Vagina (tissue), 2 donors: ENCODE results near the gene OGFOD2. TPM values are rescaled to one million over a fixed set of nuclear protein-coding genes. Genes with fewer than 3 reads are reported as not detected.

Experiments
- DNase-seq, 2 donors: peaks; one replicate each; pipeline ENCODE4 v3.0.0-alpha.2; 2017; ENCODE audit errors: extremely low spot score in 2 of 2
- H3K27ac ChIP-seq: fragments of 200-600 bp; sonication (generic); one replicate; pipeline ENCODE4 v1.5.1; 2019
- H3K27me3 ChIP-seq: fragments of 200-600 bp; sonication (generic); one replicate; pipeline ENCODE4 v1.5.1; 2019
- H3K36me3 ChIP-seq, 2 donors: fragments of 200-600 bp; sonication (generic); one replicate each; pipeline ENCODE4 v1.5.1; 2017 to 2019
- H3K4me1 ChIP-seq: fragments of 200-600 bp; sonication (generic); one replicate; pipeline ENCODE4 v1.5.1; 2019
- H3K4me3 ChIP-seq, 2 donors: fragments of 200-600 bp; sonication (generic); 1 replicate in 1 of 2; 2 replicates in 1 of 2; pipeline ENCODE4 v1.5.1; 2016 to 2019
- H3K9me3 ChIP-seq: fragments of 200-600 bp; sonication (generic); one replicate; pipeline ENCODE4 v1.5.1; 2019
- POLR2A ChIP-seq, 2 donors: fragments of 450-650 bp; IDR thresholded peaks; one replicate each; pipeline ENCODE4 v1.6.1; 2017; ENCODE audit warnings: antibody characterized with exemption in 2 of 2, mild to moderate bottlenecking in 2 of 2, moderate library complexity in 2 of 2
- POLR2AphosphoS5 ChIP-seq, 2 donors: sonication (generic); formaldehyde crosslinking; IDR thresholded peaks; one replicate each; pipeline ENCODE4 v1.9.0; 2017; ENCODE audit warnings: antibody characterized with exemption in 2 of 2, mild to moderate bottlenecking in 2 of 2, low read depth in 1 of 2; ENCODE audit not compliant: insufficient read depth in 1 of 2
- intact Hi-C: fragments of 100-400 bp; cut with DNase I; formaldehyde crosslinking; loops from one replicate; pipeline ENCODE4 v1.15.1; 2023
- total RNA-seq: library from RNA; depleted of rRNA; stranded (reverse); fragments of >200 nt; gene quantifications from one replicate; pipeline ENCODE4 v1.2.3, GENCODE V29; 2016
- TF ChIP-seq, protein P1 (sequence below), 3 experiments: fragments of 450-650 bp in 2 of 3; fragments of 200-600 bp in 1 of 3; sonication (generic) in 1 of 3; IDR thresholded peaks; one replicate each; pipeline ENCODE4 v1.5.1; 2017 to 2019; ENCODE audit warnings: antibody characterized with exemption in 3 of 3, mild to moderate bottlenecking in 2 of 3, moderate library complexity in 2 of 3

OGFOD2 gene
- total RNA-seq, 1 donor from 2014 or later: 26.0 TPM

DNA sequence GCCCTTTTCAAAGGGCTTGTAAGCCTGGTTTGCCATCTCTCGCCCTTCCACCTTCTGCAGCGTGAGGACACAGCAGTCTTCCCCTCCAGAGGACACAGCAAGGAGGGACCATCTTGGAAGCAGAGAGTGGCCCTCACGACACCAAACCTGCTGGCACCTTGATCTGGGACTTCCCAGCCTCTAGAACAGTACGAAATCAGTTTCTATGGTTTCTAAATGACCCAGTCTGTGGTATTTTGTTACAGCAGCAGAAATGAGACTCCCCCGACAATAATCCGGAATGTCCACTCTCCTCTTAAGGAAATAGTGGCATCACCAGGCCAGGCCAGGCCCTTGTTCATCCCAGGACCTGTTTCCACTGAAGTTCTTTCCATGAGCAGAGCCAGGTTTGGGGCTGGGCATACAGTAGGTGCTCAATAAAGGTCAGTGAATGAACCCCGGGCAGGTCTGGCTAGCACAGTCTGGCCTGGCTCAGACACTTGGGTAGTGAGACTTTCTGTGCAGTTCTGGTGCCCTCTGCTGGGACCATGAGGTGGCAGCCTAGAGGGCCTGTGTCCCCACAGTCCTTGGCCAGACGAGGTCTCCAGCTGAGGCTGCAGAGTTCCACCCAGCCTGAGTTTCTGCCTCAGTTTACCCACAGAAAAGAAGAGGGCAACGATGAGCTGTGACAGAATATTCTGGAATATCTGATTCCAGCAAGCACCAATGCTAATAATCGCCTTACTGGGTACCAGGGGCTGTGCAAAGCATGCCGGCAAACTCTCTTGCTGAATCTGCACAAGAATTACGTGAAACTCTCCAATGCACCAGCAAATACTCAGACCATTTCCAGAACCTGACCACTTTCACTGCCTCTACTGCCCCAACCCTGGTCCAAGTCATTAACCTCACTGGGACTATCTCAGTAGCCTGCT, 22.8 kb upstream of the OGFOD2 start:
- TF ChIP-seq POLR2A (IDR thresholded peaks at IDR 0.05) (no peak), POLR2AphosphoS5 (IDR thresholded peaks at IDR 0.05; ENCODE audit: insufficient read depth in 1 of 2, low read depth in 1 of 2) (peak in 1 of 2 donors; percentile 52)
- TF ChIP-seq, protein P1, sequence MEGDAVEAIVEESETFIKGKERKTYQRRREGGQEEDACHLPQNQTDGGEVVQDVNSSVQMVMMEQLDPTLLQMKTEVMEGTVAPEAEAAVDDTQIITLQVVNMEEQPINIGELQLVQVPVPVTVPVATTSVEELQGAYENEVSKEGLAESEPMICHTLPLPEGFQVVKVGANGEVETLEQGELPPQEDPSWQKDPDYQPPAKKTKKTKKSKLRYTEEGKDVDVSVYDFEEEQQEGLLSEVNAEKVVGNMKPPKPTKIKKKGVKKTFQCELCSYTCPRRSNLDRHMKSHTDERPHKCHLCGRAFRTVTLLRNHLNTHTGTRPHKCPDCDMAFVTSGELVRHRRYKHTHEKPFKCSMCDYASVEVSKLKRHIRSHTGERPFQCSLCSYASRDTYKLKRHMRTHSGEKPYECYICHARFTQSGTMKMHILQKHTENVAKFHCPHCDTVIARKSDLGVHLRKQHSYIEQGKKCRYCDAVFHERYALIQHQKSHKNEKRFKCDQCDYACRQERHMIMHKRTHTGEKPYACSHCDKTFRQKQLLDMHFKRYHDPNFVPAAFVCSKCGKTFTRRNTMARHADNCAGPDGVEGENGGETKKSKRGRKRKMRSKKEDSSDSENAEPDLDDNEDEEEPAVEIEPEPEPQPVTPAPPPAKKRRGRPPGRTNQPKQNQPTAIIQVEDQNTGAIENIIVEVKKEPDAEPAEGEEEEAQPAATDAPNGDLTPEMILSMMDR (IDR thresholded peaks at IDR 0.05): peak; percentile 74 to 90 (median 87)
- no peaks in the 10 kb centered on the region for H3K9me3 ChIP-seq
- H3K4me3 ChIP-seq: no peak overlapping the region
- H3K27me3 ChIP-seq: no peaks in the 10 kb centered on the region
- DNase-seq: no peak
- H3K27ac ChIP-seq: peak overlapping the region; percentile 5
- no peaks in the 10 kb centered on the region for H3K36me3 ChIP-seq
- intact Hi-C loops: loop anchor here (2.0 kb wide), 1 partner anchor 93 kb away; no protein-coding TSS in a partner anchor
- peaks cover 10% of the 10 kb centered on the region for H3K4me1 ChIP-seq

GRCh38 chr12:122955156-122955555, 19.9 kb upstream of the OGFOD2 start:
- TF ChIP-seq POLR2AphosphoS5 (IDR thresholded peaks at IDR 0.05; ENCODE audit: insufficient read depth in 1 of 2, low read depth in 1 of 2) (no peak), POLR2A (IDR thresholded peaks at IDR 0.05) (no peak)
- TF ChIP-seq, protein P1 (IDR thresholded peaks at IDR 0.05): no peak
- intact Hi-C loops: no loop called here
- H3K27me3 ChIP-seq: no peaks in the 10 kb centered on the region
- no peak overlapping the region for H3K4me3 ChIP-seq
- no peak for DNase-seq
- H3K9me3 ChIP-seq: no peaks in the 10 kb centered on the region
- H3K4me1 ChIP-seq: no peaks in the 10 kb centered on the region
- H3K27ac ChIP-seq: no peak overlapping the region
- H3K36me3 ChIP-seq: no peaks in the 10 kb centered on the region

DNA sequence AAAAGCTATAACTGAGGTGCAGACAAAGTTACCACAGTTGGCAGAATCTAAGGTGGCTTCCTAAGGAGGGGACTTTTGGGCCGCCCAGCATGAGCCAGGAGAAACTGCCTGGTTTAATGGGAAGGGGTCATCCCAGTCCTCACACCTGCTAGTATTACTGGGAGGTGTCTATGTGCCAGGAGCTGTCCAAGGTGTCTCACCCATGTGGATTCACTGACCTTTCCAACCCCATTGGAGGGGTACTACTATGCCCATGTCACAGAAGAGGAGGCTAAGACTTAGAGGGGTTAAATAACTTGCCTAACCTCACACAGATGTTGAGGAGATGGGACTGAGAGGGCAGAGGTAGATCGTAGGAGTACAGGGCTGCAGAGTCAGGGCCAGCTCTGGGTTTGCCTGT, 19.0 kb upstream of the OGFOD2 start:
- intact Hi-C loops: no loop called here

GRCh38 chr12:122958198-122958888, 16.7 kb upstream of the OGFOD2 start:
- Histone ChIP-seq H3K9me3 (no peaks in the 10 kb centered on the region), H3K4me3 (no peak overlapping the region), H3K36me3 (no peaks in the 10 kb centered on the region), H3K4me1 (peaks cover 1% of the 10 kb centered on the region), H3K27ac (no peak overlapping the region), H3K27me3 (no peaks in the 10 kb centered on the region)
- intact Hi-C loops: no loop called here
- no peak for DNase-seq
- TF ChIP-seq POLR2AphosphoS5 (IDR thresholded peaks at IDR 0.05; ENCODE audit: insufficient read depth in 1 of 2, low read depth in 1 of 2) (no peak), POLR2A (IDR thresholded peaks at IDR 0.05) (no peak)
- TF ChIP-seq, protein P1 (IDR thresholded peaks at IDR 0.05): no peak

More for the DNA sequence above, 19.0 kb upstream of the OGFOD2 start:
- no peak for DNase-seq
- H3K4me1 ChIP-seq: no peaks in the 10 kb centered on the region
- H3K27me3 ChIP-seq: no peaks in the 10 kb centered on the region
- no peak overlapping the region for H3K4me3 ChIP-seq
- no peak overlapping the region for H3K27ac ChIP-seq
- no peaks in the 10 kb centered on the region for H3K9me3 ChIP-seq
- H3K36me3 ChIP-seq: no peaks in the 10 kb centered on the region
- TF ChIP-seq, protein P1 (IDR thresholded peaks at IDR 0.05): no peak
- no peak for TF ChIP-seq POLR2AphosphoS5 (IDR thresholded peaks at IDR 0.05; ENCODE audit: insufficient read depth in 1 of 2, low read depth in 1 of 2)
- no peak for TF ChIP-seq POLR2A (IDR thresholded peaks at IDR 0.05)
